Tibial nerve (tissue), 4 donors: Measurements from ENCODE around the gene SERPINB3.

ENCODE experiments used
- EP300 ChIP-seq, 2 donors: sonication (generic); formaldehyde crosslinking; IDR thresholded peaks; one replicate each; pipeline ENCODE4 v1.6.1; 2017; ENCODE audit warnings: antibody characterized with exemption in 2 of 2, mild to moderate bottlenecking in 1 of 2
- TF ChIP-seq, protein P1 (sequence below), 5 experiments: fragments of 200-600 bp in 3 of 5; fragments of 450-650 bp in 2 of 5; sonication (generic) in 3 of 5; IDR thresholded peaks; one replicate each; pipeline ENCODE4 v1.5.1; 2016 to 2019; ENCODE audit warnings: antibody characterized with exemption in 5 of 5, mild to moderate bottlenecking in 3 of 5, moderate library complexity in 2 of 5

DNA sequence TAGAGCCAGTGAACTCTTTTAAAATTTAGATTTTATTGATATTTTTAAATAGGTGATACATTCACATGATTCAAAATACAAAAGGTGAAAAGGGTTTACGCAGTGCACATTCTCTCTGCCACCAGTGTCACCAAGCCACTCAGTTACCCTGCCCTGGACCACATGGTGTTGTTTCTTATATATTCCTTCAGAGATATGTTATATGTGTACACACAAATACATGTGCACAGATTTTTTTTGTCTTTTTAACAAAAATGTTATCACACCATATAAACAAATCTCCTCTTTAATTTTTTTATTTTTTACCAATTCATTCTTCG, 43.8 kb downstream of the SERPINB3 start:
- TF ChIP-seq, protein P1, sequence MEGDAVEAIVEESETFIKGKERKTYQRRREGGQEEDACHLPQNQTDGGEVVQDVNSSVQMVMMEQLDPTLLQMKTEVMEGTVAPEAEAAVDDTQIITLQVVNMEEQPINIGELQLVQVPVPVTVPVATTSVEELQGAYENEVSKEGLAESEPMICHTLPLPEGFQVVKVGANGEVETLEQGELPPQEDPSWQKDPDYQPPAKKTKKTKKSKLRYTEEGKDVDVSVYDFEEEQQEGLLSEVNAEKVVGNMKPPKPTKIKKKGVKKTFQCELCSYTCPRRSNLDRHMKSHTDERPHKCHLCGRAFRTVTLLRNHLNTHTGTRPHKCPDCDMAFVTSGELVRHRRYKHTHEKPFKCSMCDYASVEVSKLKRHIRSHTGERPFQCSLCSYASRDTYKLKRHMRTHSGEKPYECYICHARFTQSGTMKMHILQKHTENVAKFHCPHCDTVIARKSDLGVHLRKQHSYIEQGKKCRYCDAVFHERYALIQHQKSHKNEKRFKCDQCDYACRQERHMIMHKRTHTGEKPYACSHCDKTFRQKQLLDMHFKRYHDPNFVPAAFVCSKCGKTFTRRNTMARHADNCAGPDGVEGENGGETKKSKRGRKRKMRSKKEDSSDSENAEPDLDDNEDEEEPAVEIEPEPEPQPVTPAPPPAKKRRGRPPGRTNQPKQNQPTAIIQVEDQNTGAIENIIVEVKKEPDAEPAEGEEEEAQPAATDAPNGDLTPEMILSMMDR (IDR thresholded peaks at IDR 0.05), result no peak
- no peak for TF ChIP-seq EP300 (IDR thresholded peaks at IDR 0.05)
